Measurements from ENCODE around the gene IRS2.

GRCh38 chr13:109717686-109718085 lies 68.7 kb downstream of the IRS2 start:
- no peak for TF ChIP-seq CTCF (conservative IDR thresholded peaks at IDR 0.05; ENCODE audit: low read length)
- no peak for TF ChIP-seq EZH2phosphoT487 (IDR thresholded peaks at IDR 0.05; ENCODE audit: borderline replicate concordance, low read depth, low read length)

All from OCI-LY7 (cell line).